ENCODE data around the gene SRP54.

DNA sequence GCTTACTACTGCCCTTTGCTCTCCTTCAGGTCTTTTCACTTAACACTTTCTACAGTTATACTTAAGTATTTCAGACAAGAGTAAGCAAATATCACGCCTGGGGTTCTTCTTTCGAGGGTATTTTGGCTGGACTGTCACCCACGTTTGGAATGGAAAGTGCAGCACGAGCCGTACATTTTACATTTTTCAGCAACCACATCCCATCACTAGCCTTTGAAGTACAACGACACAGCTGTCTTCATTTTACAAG, 62.9 kb downstream of the SRP54 start:
- TF ChIP-seq EZH2 (IDR thresholded peaks at IDR 0.05; ENCODE audit: low read length, unreplicated experiment): no peak
- TF ChIP-seq, protein P1, sequence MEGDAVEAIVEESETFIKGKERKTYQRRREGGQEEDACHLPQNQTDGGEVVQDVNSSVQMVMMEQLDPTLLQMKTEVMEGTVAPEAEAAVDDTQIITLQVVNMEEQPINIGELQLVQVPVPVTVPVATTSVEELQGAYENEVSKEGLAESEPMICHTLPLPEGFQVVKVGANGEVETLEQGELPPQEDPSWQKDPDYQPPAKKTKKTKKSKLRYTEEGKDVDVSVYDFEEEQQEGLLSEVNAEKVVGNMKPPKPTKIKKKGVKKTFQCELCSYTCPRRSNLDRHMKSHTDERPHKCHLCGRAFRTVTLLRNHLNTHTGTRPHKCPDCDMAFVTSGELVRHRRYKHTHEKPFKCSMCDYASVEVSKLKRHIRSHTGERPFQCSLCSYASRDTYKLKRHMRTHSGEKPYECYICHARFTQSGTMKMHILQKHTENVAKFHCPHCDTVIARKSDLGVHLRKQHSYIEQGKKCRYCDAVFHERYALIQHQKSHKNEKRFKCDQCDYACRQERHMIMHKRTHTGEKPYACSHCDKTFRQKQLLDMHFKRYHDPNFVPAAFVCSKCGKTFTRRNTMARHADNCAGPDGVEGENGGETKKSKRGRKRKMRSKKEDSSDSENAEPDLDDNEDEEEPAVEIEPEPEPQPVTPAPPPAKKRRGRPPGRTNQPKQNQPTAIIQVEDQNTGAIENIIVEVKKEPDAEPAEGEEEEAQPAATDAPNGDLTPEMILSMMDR (conservative IDR thresholded peaks at IDR 0.05; ENCODE audit: low read depth, low read length): no peak
- no peak for TF ChIP-seq EZH2phosphoT487 (IDR thresholded peaks at IDR 0.05; ENCODE audit: borderline replicate concordance, low read length)
